RWPE1 (cell line): ENCODE measurements around the gene LYSMD4.

Experiments used
- CTCF ChIA-PET: fragments of 350-600 bp; sonication (Branson Sonifier 250); formaldehyde crosslinking; extraction: SDS; loops from one replicate; lab custom pipeline; 2021; lab: Yijun Ruan, JAX
- POLR2A ChIA-PET: fragments of 400-600 bp; formaldehyde crosslinking; extraction: SDS; loops from one replicate; lab custom pipeline; 2020; ENCODE audit warnings: antibody characterized with exemption; ENCODE audit not compliant: low non-redundant PET; lab: Yijun Ruan, JAX
- DNase-seq: peaks from one replicate; pipeline ENCODE4 v3.0.0; 2012; ENCODE audit warnings: low spot score
- H3K27ac ChIP-seq: fragments of 450-650 bp; 2 replicates; pipeline ENCODE4 v1.5.1; 2017
- TF ChIP-seq, protein P1 (sequence below): fragments of 450-650 bp; conservative IDR thresholded peaks from 2 replicates; pipeline ENCODE4 v1.5.1; 2017; ENCODE audit warnings: low read depth, mild to moderate bottlenecking

LYSMD4 gene

DNA sequence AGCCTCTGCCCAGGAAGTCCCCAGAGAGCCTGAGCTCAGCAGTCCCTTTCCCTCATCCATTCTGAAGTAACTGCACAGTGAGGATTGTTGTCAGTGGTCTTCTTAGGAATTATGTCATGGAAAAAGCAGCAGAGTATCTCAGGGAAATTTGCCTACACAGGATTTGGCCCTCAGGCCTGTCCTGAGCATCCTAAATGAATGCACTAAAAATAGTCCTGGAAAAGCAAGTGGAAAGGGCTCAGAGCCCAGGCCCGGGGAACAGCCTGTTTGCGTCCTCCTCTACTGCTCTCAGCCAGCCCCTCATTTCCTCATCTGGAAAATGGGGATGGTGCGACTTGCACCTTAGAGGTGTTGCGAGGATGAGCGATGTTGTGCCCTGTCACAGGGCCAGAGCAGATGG, 21.6 kb downstream of the LYSMD4 start:
- CTCF ChIA-PET, result no interaction called here
- peak overlapping the region; percentile 46 for H3K27ac ChIP-seq
- TF ChIP-seq, protein P1, sequence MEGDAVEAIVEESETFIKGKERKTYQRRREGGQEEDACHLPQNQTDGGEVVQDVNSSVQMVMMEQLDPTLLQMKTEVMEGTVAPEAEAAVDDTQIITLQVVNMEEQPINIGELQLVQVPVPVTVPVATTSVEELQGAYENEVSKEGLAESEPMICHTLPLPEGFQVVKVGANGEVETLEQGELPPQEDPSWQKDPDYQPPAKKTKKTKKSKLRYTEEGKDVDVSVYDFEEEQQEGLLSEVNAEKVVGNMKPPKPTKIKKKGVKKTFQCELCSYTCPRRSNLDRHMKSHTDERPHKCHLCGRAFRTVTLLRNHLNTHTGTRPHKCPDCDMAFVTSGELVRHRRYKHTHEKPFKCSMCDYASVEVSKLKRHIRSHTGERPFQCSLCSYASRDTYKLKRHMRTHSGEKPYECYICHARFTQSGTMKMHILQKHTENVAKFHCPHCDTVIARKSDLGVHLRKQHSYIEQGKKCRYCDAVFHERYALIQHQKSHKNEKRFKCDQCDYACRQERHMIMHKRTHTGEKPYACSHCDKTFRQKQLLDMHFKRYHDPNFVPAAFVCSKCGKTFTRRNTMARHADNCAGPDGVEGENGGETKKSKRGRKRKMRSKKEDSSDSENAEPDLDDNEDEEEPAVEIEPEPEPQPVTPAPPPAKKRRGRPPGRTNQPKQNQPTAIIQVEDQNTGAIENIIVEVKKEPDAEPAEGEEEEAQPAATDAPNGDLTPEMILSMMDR, result no peak
- no peak for DNase-seq
- POLR2A ChIA-PET, result no interaction called here

GRCh38 chr15:99709243-99709986, 23.8 kb downstream of the LYSMD4 start:
- TF ChIP-seq, protein P1, result no peak
- no peak for DNase-seq
- POLR2A ChIA-PET, result interaction anchor here (1.0 kb wide), 1 partner anchor 23 kb away, joined by 3 read pairs; no protein-coding TSS in a partner anchor
- peak overlapping the region; percentile 80 for H3K27ac ChIP-seq
- CTCF ChIA-PET, result interaction anchor here (1.3 kb wide), 2 partner anchors 20 to 338 kb away, joined by 5 to 7 read pairs; no protein-coding TSS in a partner anchor

DNA sequence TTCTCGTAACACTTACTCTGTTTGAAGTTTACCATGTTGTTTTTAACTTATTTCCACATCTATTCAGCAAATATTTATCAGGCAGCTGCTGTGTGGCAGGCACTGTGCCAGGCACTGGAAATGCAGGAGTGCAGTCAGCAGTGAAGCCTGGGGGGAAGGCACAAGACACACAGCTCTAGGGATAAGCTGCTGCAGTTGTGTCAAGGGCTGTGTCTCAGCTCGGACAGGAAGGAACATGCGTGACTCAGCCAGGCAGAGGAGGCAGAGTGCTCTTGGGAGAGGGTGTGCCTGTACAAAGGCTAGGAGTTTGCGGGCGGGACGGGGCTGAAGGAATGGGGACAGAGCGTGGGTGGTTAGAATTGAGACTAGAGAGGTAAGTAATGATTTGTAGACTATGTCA, 24.7 kb downstream of the LYSMD4 start:
- ChIA-PET CTCF (interaction anchor here (0.6 to 1.3 kb wide), 4 partner anchors 21 to 1164 kb away, joined by 3 to 5 read pairs (median 3); no protein-coding TSS in a partner anchor), POLR2A (interaction anchor here (1.0 kb wide), 1 partner anchor 24 kb away, joined by 3 read pairs; no protein-coding TSS in a partner anchor)
- DNase-seq, result peak; percentile 86
- TF ChIP-seq, protein P1, result no peak
- peak overlapping the region; percentile 80 for H3K27ac ChIP-seq

GRCh38 chr15:99707473-99708270, 25.6 kb downstream of the LYSMD4 start:
- POLR2A ChIA-PET, result interaction anchor here (0.7 kb wide), 1 partner anchor 65 kb away, joined by 3 read pairs; no protein-coding TSS in a partner anchor
- CTCF ChIA-PET, result interaction anchor here (0.7 to 1.8 kb wide), 5 partner anchors 22 to 434 kb away, joined by 3 to 6 read pairs (median 5); no protein-coding TSS in a partner anchor
- DNase-seq, result peak; percentile 36
- TF ChIP-seq, protein P1, result no peak
- H3K27ac ChIP-seq, result peak overlapping the region; percentile 73

- DNase-seq, result no peak
- H3K27ac ChIP-seq, result peak overlapping the region; percentile 73
- TF ChIP-seq, protein P1, result no peak
- ChIA-PET POLR2A (no interaction called here), CTCF (interaction anchor here (1.5 to 1.8 kb wide), 2 partner anchors 49 to 434 kb away, joined by 5 to 6 read pairs; no protein-coding TSS in a partner anchor)
These were observed 26.5 kb downstream of the LYSMD4 start for GRCh38 chr15:99706557-99707303.
